GM23248 (cell line): ENCODE measurements around the gene CASK. TPM values are rescaled to one million over a fixed set of nuclear protein-coding genes. Genes with fewer than 3 reads are reported as not detected.
A peak's percentile ranks its signal among the peaks of the same experiment; 100 is the strongest.

Experiments
- DNase-seq: peaks from one replicate; pipeline ENCODE4 v3.0.0-alpha.2; 2015
- H2AFZ ChIP-seq: fragments of 200-600 bp; sonication (generic); 2 replicates; pipeline ENCODE4 v1.6.1; 2016; ENCODE audit warnings: antibody characterized with exemption
- H3F3A ChIP-seq: fragments of 200-600 bp; sonication (generic); 2 replicates; pipeline ENCODE4 v1.6.1; 2016; ENCODE audit warnings: mild to moderate bottlenecking, antibody characterized with exemption, mixed run types; ENCODE audit not compliant: insufficient read depth
- H3K27ac ChIP-seq: fragments of 200-600 bp; sonication (generic); 2 replicates; pipeline ENCODE4 v1.5.1; 2016; ENCODE audit warnings: mild to moderate bottlenecking
- H3K27me3 ChIP-seq: fragments of 200-600 bp; sonication (generic); replicated peaks from 2 replicates; pipeline ENCODE4 v1.6.1; 2016; ENCODE audit warnings: mild to moderate bottlenecking; ENCODE audit not compliant: insufficient read depth
- H3K36me3 ChIP-seq: fragments of 200-600 bp; sonication (generic); 2 replicates; pipeline ENCODE4 v1.6.1; 2016; ENCODE audit warnings: low read depth, mild to moderate bottlenecking
- H3K4me1 ChIP-seq: fragments of 200-600 bp; sonication (generic); 2 replicates; pipeline ENCODE4 v1.6.1; 2016; ENCODE audit warnings: mild to moderate bottlenecking; ENCODE audit not compliant: insufficient read depth
- H3K4me2 ChIP-seq: fragments of 200-600 bp; sonication (generic); one replicate; pipeline ENCODE4 v1.6.1; 2016; ENCODE audit warnings: mild to moderate bottlenecking; ENCODE audit not compliant: unreplicated experiment
- H3K4me3 ChIP-seq: fragments of 200-600 bp; sonication (generic); 2 replicates; pipeline ENCODE4 v1.5.1; 2016; ENCODE audit warnings: mild to moderate bottlenecking
- H3K79me2 ChIP-seq: fragments of 200-600 bp; sonication (generic); 2 replicates; pipeline ENCODE4 v1.6.1; 2016; ENCODE audit warnings: mild to moderate bottlenecking; ENCODE audit not compliant: insufficient read depth
- H3K9ac ChIP-seq: fragments of 200-600 bp; sonication (generic); 2 replicates; pipeline ENCODE4 v1.6.1; 2016; ENCODE audit warnings: mild to moderate bottlenecking
- H3K9me2 ChIP-seq: fragments of 200-600 bp; sonication (generic); 2 replicates; pipeline ENCODE4 v1.6.1; 2016; ENCODE audit warnings: mixed run types, mild to moderate bottlenecking, moderate library complexity; ENCODE audit not compliant: insufficient read depth
- H3K9me3 ChIP-seq: fragments of 200-600 bp; sonication (generic); one replicate; pipeline ENCODE4 v1.6.1; 2017; ENCODE audit warnings: low read depth
- H4K20me1 ChIP-seq: fragments of 200-600 bp; sonication (generic); 2 replicates; pipeline ENCODE4 v1.6.0; 2016; ENCODE audit not compliant: insufficient read depth
- EZH2 ChIP-seq: fragments of 200-600 bp; sonication (generic); IDR thresholded peaks from 2 replicates; pipeline ENCODE4 v1.6.1; 2018; ENCODE audit warnings: antibody characterized with exemption, mild to moderate bottlenecking; ENCODE audit not compliant: insufficient read depth, poor library complexity, severe bottlenecking
- EZH2phosphoT487 ChIP-seq: fragments of 200-600 bp; sonication (generic); IDR thresholded peaks from 2 replicates; pipeline ENCODE4 v1.6.1; 2018; ENCODE audit warnings: antibody characterized with exemption, moderate library complexity, mild to moderate bottlenecking, low read depth; ENCODE audit not compliant: insufficient read depth
- WGBS, 2 experiments: methylation state at CpG; one replicate each; pipeline ENCODE4 v1.1.6; 2015 to 2017; ENCODE audit warnings: low lambda C conversion rate in 2 of 2, low coverage in 1 of 2; ENCODE audit errors: missing lambda C conversion rate in 2 of 2; 5-methylcytosine and 5-hydroxymethylcytosine counted together
- in situ Hi-C: fragments of 300-500 bp; cut with MboI; formaldehyde crosslinking; loops from 2 replicates; pipeline ENCODE4 v1.15.0; 2020
- polyA plus RNA-seq: library from polyadenylated mRNA; unstranded; fragments of >200 nt; fragmentation: Nextera tagmentation; extraction: Ambion mirVana; gene quantifications from 2 replicates; pipeline ENCODE4 v1.2.1, GENCODE V29; 2016
- total RNA-seq: library from RNA; depleted of rRNA; stranded (reverse); fragments of >200 nt; shearing (Covaris generic); gene quantifications from 2 replicates; pipeline ENCODE4 v1.2.3, GENCODE V29; 2014

Gene CASK
- total and polyA plus RNA-seq, 2 experiments from 2014 or later = 2.5 to 29.2 TPM

GRCh38 chrX:41732260-41732659 lies 191.1 kb downstream of the CASK start:
- Histone ChIP-seq H3K9ac (no peak overlapping the region), H2AFZ (no peak overlapping the region), H3K4me3 (no peak overlapping the region), H3K4me1 (no peaks in the 10 kb centered on the region), H3K36me3 (no peaks in the 10 kb centered on the region), H3K9me2 (no peaks in the 10 kb centered on the region), H3K4me2 (no peak overlapping the region), H3K27me3 (no peaks in the 10 kb centered on the region), H4K20me1 (no peaks in the 10 kb centered on the region), H3K79me2 (no peaks in the 10 kb centered on the region), H3K27ac (no peak overlapping the region), H3F3A (no peaks in the 10 kb centered on the region), H3K9me3 (no peaks in the 10 kb centered on the region)
- no peak for DNase-seq
- 100% methylated on average over 2 of the region's 2 CpGs for WGBS, 2 experiments
- TF ChIP-seq EZH2 (no peak), EZH2phosphoT487 (no peak)
- in situ Hi-C loops = loop anchor here (25.0 kb wide), 2 partner anchors 170 to 445 kb away; no protein-coding TSS in a partner anchor

- Histone ChIP-seq H3K4me1 (no peaks in the 10 kb centered on the region), H3K4me3 (no peak overlapping the region), H2AFZ (no peak overlapping the region), H3F3A (no peaks in the 10 kb centered on the region), H3K27me3 (no peaks in the 10 kb centered on the region), H3K36me3 (no peaks in the 10 kb centered on the region), H4K20me1 (no peaks in the 10 kb centered on the region), H3K9ac (no peak overlapping the region), H3K4me2 (no peak overlapping the region), H3K9me3 (no peaks in the 10 kb centered on the region), H3K79me2 (no peaks in the 10 kb centered on the region), H3K27ac (no peak overlapping the region), H3K9me2 (no peaks in the 10 kb centered on the region)
- 25 to 46% methylated on average over 2 of the region's 2 CpGs for WGBS, 2 experiments
- in situ Hi-C loops = loop anchor here (25.0 kb wide), 2 partner anchors 168 to 443 kb away; no protein-coding TSS in a partner anchor
- peak; percentile 1 for DNase-seq
- TF ChIP-seq EZH2phosphoT487 = no peak
- no peak for TF ChIP-seq EZH2
Observed at GRCh38 chrX:41730081-41730480, 193.3 kb downstream of the CASK start.

- H3K36me3 ChIP-seq = no peaks in the 10 kb centered on the region
- WGBS, 2 experiments = 92 to 97% methylated on average over 3 of the region's 3 CpGs
- in situ Hi-C loops = loop anchor here (25.0 kb wide), 2 partner anchors 166 to 441 kb away; no protein-coding TSS in a partner anchor
Observed at GRCh38 chrX:41728125-41728524, 195.2 kb downstream of the CASK start.

GRCh38 chrX:41723826-41724225 lies 199.5 kb downstream of the CASK start, which contains the start of gene GPR82:
Gene GPR82 (plus strand): TSS chrX:41724181. CDS start chrX:41727027, 2,846 bp downstream.
- in situ Hi-C loops = no loop called here
- Histone ChIP-seq H3K27ac (peak within 1 kb of the TSS; percentile 60), H3K4me1 (0 out of 2 replicates have a peak, but pooled peaks cover 9% of the 10 kb centered on the region), H4K20me1 (no peaks in the 10 kb centered on the region), H3K4me2 (no peak within 1 kb of the TSS), H3K9me2 (no peaks in the 10 kb centered on the region), H2AFZ (no peak within 1 kb of the TSS), H3K79me2 (no peaks in the 10 kb centered on the region), H3K4me3 (no peak within 1 kb of the TSS), H3K27me3 (no peaks in the 10 kb centered on the region), H3K9me3 (no peaks in the 10 kb centered on the region), H3K36me3 (no peaks in the 10 kb centered on the region), H3K9ac (no peak within 1 kb of the TSS), H3F3A (no peaks in the 10 kb centered on the region)
- 50 to 54% methylated on average over 2 of the region's 2 CpGs for WGBS, 2 experiments
- no peak for TF ChIP-seq EZH2
- no peak for TF ChIP-seq EZH2phosphoT487
- no peak for DNase-seq

More at GRCh38 chrX:41728125-41728524, 195.2 kb downstream of the CASK start:
- H3K9me3 ChIP-seq = no peaks in the 10 kb centered on the region
- 0 out of 2 replicates have a peak, but pooled peaks cover 5% of the 10 kb centered on the region for H3K4me1 ChIP-seq
- no peak overlapping the region for H2AFZ ChIP-seq
- H3K4me2 ChIP-seq = no peak overlapping the region
- no peak for TF ChIP-seq EZH2
- TF ChIP-seq EZH2phosphoT487 = no peak
- no peak for DNase-seq
- H4K20me1 ChIP-seq = no peaks in the 10 kb centered on the region
- no peaks in the 10 kb centered on the region for H3F3A ChIP-seq
- H3K27me3 ChIP-seq = no peaks in the 10 kb centered on the region
- H3K9ac ChIP-seq = no peak overlapping the region
- H3K9me2 ChIP-seq = no peaks in the 10 kb centered on the region
- no peak overlapping the region for H3K27ac ChIP-seq
- no peak overlapping the region for H3K4me3 ChIP-seq
- no peaks in the 10 kb centered on the region for H3K79me2 ChIP-seq
